Mucosa of descending colon (tissue), 3 donors: ENCODE data around the gene FAM228A. TPM values are rescaled to one million over a fixed set of nuclear protein-coding genes. Genes with fewer than 3 reads are reported as not detected.

Experiments used
- ATAC-seq: fragments of 200-7000 bp; cut with Tn5 transposase; one replicate; pipeline ENCODE4 v1.9.1; 2020; ENCODE audit warnings: mild to moderate bottlenecking, moderate library complexity
- DNase-seq, 3 donors: peaks; one replicate each; pipeline ENCODE4 v3.0.0-alpha.2; 2020
- H3K36me3 ChIP-seq: fragments of 200-600 bp; one replicate; pipeline ENCODE4 v1.8.0; 2021; ENCODE audit warnings: low read depth, mild to moderate bottlenecking
- H3K4me1 ChIP-seq: fragments of 200-600 bp; one replicate; pipeline ENCODE4 v1.8.0; 2021; ENCODE audit warnings: low read depth, mild to moderate bottlenecking
- H3K4me3 ChIP-seq: fragments of 200-600 bp; one replicate; pipeline ENCODE4 v1.8.0; 2021; ENCODE audit warnings: mild to moderate bottlenecking
- H3K9me3 ChIP-seq: fragments of 200-600 bp; one replicate; pipeline ENCODE4 v1.8.0; 2021; ENCODE audit warnings: mild to moderate bottlenecking
- CTCF ChIP-seq: fragments of 200-600 bp; IDR thresholded peaks from one replicate; pipeline ENCODE4 v1.8.0; 2022; ENCODE audit warnings: antibody characterized with exemption, mild to moderate bottlenecking
- intact Hi-C, 2 donors: fragments of 100-400 bp; cut with DNase I in 1 of 2; cut with micrococcal nuclease in 1 of 2; formaldehyde crosslinking; loops; one replicate each; pipeline versions ENCODE4 v1.11.0 to v1.11.1; 2022; cut with DNase I, micrococcal nuclease
- total RNA-seq, 3 donors: library from RNA; stranded (reverse); fragmentation: NEBNext Ultra II Directional in 2 of 3; extraction: Animal tissue kit (Norgen Biotek cat#: 25700) in 2 of 3; gene quantifications; one replicate each; pipeline versions ENCODE4 v1.2.1 to v1.2.4, GENCODE V29; 2021 to 2023
- donor health status: DM: no; HTN: no; CAD: no; lungs with moderate emphysema.
- donor health status: DM: no; HTN: no; CAD: no.
- donor health status: DM: no; HTN: yes; CAD: no.

Gene FAM228A
- total RNA-seq, 3 donors from 2014 or later = 3.3 TPM; not detected in 2

DNA sequence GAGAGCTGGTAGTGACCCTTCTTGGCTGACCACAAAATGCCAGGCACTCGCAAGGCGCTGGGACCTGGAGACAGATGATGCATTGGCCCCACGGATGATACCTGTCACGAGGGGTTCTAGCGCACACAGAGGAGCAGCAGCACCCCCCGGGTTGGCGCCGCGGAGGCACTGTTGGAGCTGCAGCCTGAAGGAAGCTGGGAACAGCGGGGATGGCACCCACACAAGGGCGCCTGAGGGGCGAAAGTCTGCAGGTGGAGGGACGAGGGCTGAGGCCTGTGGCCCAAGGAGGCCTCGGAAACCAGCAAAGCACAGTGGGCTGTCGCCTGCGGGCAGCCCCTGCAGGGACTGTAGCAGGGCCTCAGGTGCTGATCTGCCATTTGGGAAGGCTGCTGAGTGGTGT, 33.6 kb downstream of the FAM228A start:
- Histone ChIP-seq H3K4me1 (no peaks in the 10 kb centered on the region), H3K4me3 (no peak overlapping the region), H3K9me3 (no peaks in the 10 kb centered on the region), H3K36me3 (no peaks in the 10 kb centered on the region)
- intact Hi-C loops = no loop called here
- DNase-seq = no peak
- TF ChIP-seq CTCF = no peak
- ATAC-seq = no peak

- no peak for DNase-seq
- H3K4me3 ChIP-seq = no peak overlapping the region
- no peaks in the 10 kb centered on the region for H3K4me1 ChIP-seq
- TF ChIP-seq CTCF = no peak
- ATAC-seq = no peak
- no peaks in the 10 kb centered on the region for H3K36me3 ChIP-seq
- intact Hi-C loops = no loop called here
- H3K9me3 ChIP-seq = no peaks in the 10 kb centered on the region
These were observed 34.7 kb downstream of the FAM228A start for GRCh38 chr2:24209389-24210105.

DNA sequence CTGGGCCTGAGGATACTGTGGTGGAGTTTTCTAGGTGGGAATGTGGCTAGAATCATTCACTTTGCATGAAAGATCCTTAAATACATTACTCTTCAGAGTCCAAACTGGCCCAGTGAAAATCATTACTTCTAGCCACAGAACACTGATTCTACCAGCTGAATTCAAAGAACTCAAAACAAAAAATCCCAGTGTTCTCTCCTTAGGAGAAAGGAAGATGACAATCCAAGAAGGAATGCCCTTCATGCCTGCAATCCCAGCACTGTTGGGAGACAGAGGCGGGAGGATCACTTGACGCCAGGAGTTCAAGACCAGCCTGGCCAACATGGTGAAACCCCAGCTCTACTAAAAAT, 35.2 kb downstream of the FAM228A start:
- intact Hi-C loops = no loop called here
- Histone ChIP-seq H3K4me1 (no peaks in the 10 kb centered on the region), H3K4me3 (no peak overlapping the region), H3K9me3 (no peaks in the 10 kb centered on the region), H3K36me3 (no peaks in the 10 kb centered on the region)
- TF ChIP-seq CTCF = no peak
- DNase-seq (no peak), ATAC-seq (no peak)

- no peak for TF ChIP-seq CTCF
- H3K36me3 ChIP-seq = no peaks in the 10 kb centered on the region
- DNase-seq (no peak), ATAC-seq (no peak)
- H3K4me1 ChIP-seq = no peaks in the 10 kb centered on the region
- intact Hi-C loops = no loop called here
- H3K9me3 ChIP-seq = no peaks in the 10 kb centered on the region
- no peak overlapping the region for H3K4me3 ChIP-seq
These were observed 35.9 kb downstream of the FAM228A start for GRCh38 chr2:24210723-24211122.

GRCh38 chr2:24211408-24211807, 36.6 kb downstream of the FAM228A start:
- TF ChIP-seq CTCF = no peak
- DNase-seq (no peak), ATAC-seq (no peak)
- Histone ChIP-seq H3K4me3 (no peak overlapping the region), H3K4me1 (no peaks in the 10 kb centered on the region), H3K36me3 (no peaks in the 10 kb centered on the region), H3K9me3 (no peaks in the 10 kb centered on the region)
- intact Hi-C loops = no loop called here

- H3K36me3 ChIP-seq = no peaks in the 10 kb centered on the region
- ATAC-seq (no peak), DNase-seq (no peak)
- TF ChIP-seq CTCF = no peak
- H3K4me1 ChIP-seq = no peaks in the 10 kb centered on the region
- no peaks in the 10 kb centered on the region for H3K9me3 ChIP-seq
- no peak overlapping the region for H3K4me3 ChIP-seq
- intact Hi-C loops = no loop called here
These were observed 40.0 kb downstream of the FAM228A start for GRCh38 chr2:24214880-24215279.
